Stomach (tissue), 9 donors: Measurements from ENCODE around the gene RELL2. TPM values are rescaled to one million over a fixed set of nuclear protein-coding genes. Genes with fewer than 3 reads are reported as not detected.

Experiments used
- DNase-seq, 2 donors: peaks; one replicate each; pipeline versions ENCODE4 v3.0.0 to v3.0.0-alpha.2; 2013 to 2019
- H3K27ac ChIP-seq, 5 donors: fragments of 200-600 bp in 4 of 5; sonication (generic) in 4 of 5; one replicate each; pipeline ENCODE4 v1.5.1; 2013 to 2019; ENCODE audit warnings: mild to moderate bottlenecking in 1 of 5, moderate library complexity in 1 of 5
- H3K27me3 ChIP-seq, 3 donors: fragments of 200-600 bp; sonication (generic); one replicate each; pipeline ENCODE4 v1.5.1; 2017 to 2019; ENCODE audit warnings: mixed run types in 1 of 3
- H3K36me3 ChIP-seq, 4 donors: fragments of 200-600 bp; sonication (generic); 1 replicate in 3 of 4; 2 replicates in 1 of 4; pipeline ENCODE4 v1.5.1; 2016 to 2019
- H3K4me1 ChIP-seq, 4 donors: fragments of 200-600 bp; sonication (generic); one replicate each; pipeline ENCODE4 v1.5.1; 2016 to 2019
- H3K4me3 ChIP-seq, 4 donors: fragments of 200-600 bp; sonication (generic) in 3 of 4; one replicate each; pipeline ENCODE4 v1.5.1; 2016 to 2019; ENCODE audit warnings: mild to moderate bottlenecking in 1 of 4
- H3K9me3 ChIP-seq, 4 donors: fragments of 200-600 bp; sonication (generic); one replicate each; pipeline ENCODE4 v1.5.1; 2016 to 2019
- EP300 ChIP-seq: sonication (generic); formaldehyde crosslinking; IDR thresholded peaks from one replicate; pipeline ENCODE4 v1.6.1; 2017; ENCODE audit warnings: antibody characterized with exemption
- POLR2A ChIP-seq, 4 donors: fragments of 450-650 bp; IDR thresholded peaks; one replicate each; pipeline ENCODE4 v1.6.1; 2016; ENCODE audit warnings: antibody characterized with exemption in 4 of 4, control low read depth in 2 of 4, mild to moderate bottlenecking in 1 of 4, moderate library complexity in 1 of 4
- POLR2AphosphoS5 ChIP-seq, 3 donors: sonication (generic); formaldehyde crosslinking; IDR thresholded peaks; one replicate each; pipeline ENCODE4 v1.6.1; 2016; ENCODE audit warnings: antibody characterized with exemption in 3 of 3
- WGBS, 5 donors: extraction: QIAGEN DNeasy Blood & Tissue Kit in 3 of 5; methylation state at CpG; one replicate each; pipeline versions ENCODE4 v1.1.5 to v1.1.7; 2013 to 2018; 5-methylcytosine and 5-hydroxymethylcytosine counted together
- intact Hi-C: fragments of 100-400 bp; cut with DNase I; formaldehyde crosslinking; loops from one replicate; pipeline ENCODE4 v1.15.1; 2023; ENCODE audit warnings: low total_unique reads
- polyA plus RNA-seq, 3 donors: library from polyadenylated mRNA; stranded (reverse); fragments of 200-250 nt; gene quantifications; one replicate each; pipeline ENCODE4 v1.2.3, GENCODE V29; 2013
- total RNA-seq, 5 donors: library from RNA; depleted of rRNA; stranded (reverse); fragments of >200 nt; gene quantifications; one replicate each; pipeline versions ENCODE4 v1.1.0 to v1.2.3, GENCODE V29; 2014 to 2016
- TF ChIP-seq, protein P1 (sequence below), 7 experiments: fragments of 450-650 bp in 4 of 7; fragments of 200-600 bp in 3 of 7; sonication (generic) in 3 of 7; IDR thresholded peaks; one replicate each; pipeline ENCODE4 v1.5.1; 2016 to 2019; ENCODE audit warnings: antibody characterized with exemption in 7 of 7, control low read depth in 2 of 7, mild to moderate bottlenecking in 1 of 7
- donor health status: healthy with polysubstance abuse.
- donor health status: Bipolar disorder and iron deficiency.
- donor health status: healthy.

Gene RELL2
- total and polyA plus RNA-seq, 8 donors, result 0.45 to 4.9 (median 1.2) TPM; not detected in 1

DNA sequence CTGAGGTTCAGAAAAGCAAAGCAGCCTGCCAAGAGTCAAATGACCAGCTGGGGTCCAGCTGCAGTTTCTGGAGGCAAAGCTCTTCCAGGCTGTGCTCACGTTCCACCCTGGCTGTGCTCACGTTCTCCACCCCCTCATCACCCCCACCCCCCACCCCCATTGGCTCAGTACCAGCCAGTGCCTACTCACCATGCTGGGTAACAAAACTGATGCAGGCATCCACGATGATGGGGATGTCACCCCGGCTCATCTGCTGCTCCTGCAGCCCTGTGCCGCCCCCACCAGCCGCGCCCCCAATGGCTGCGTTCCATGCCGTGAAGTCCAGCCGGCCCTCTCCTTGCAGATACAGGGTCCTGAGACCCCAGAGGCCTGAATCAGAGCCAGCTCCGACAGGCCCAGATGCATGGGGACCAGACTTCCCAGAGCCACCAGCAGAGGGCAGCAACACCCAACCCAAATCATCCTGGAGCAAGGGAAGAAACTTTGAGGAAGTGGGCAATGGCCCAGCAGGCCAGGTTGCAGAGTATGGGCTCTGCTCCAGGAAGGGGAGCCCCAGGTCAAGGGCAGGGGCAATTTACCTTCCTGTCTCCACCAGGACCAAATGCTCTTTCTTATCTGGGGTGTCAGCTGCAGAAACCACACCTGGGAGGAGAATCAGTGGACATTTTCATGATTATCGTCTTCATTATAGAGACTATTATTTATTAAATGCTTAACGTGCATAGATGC is 28.1 kb downstream of the RELL2 start:
- intact Hi-C loops, result no loop called here

DNA sequence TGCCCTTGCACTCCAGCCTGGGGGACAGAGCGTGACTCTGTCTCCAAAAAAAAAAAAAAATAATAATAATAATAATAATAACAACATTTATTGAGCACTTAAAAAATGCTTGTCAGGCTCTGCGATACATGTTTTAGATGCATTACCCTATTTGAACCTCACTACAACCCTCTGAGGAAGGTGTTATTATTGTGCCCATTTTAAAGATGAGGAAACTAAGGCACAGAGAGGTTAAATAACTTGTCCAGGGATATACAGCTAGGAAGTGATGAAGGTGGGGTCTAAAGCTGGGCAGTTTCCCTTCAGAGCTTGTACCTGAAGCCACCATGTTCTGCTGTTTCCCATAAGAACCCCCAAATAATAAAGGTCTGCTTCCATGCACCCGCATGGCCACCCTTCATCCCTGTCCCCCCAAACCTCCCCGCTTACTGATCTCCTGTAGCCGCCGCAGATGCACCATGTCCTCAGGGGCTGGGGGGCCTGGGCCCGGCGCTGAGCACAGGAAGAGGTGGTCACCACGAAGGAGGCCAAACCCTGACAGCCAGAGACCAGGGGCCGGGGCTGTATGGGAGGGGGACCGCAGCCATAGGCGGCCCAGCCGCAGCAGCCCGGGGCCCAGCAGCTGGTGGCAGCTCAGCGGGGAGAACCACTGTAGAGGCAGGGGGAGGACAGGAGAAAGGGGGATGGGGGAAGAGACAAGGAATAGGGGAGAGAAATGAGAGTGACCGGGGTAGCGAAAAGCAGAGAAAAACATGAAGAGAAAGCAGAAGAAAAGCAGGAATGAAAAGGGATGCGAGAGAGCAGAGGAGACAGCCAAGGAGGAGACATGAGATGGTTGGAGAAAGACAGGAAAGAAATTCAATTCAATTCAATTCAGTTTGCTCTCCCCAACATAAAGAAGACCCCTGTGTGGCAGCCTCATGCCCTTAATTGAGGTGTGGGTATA is 29.5 kb downstream of the RELL2 start:
- Histone ChIP-seq H3K9me3 (no peaks in the 10 kb centered on the region), H3K27me3 (no peaks in the 10 kb centered on the region), H3K4me1 (peaks cover 0 to 8% (median 7%) of the 10 kb centered on the region in 4 donors), H3K27ac (no peak overlapping the region), H3K36me3 (peaks cover 4 to 41% (median 26%) of the 10 kb centered on the region in 4 donors), H3K4me3 (no peak overlapping the region)
- no peak for DNase-seq
- intact Hi-C loops, result no loop called here
- 90 to 95% (median 93%) methylated on average over 16 to 18 of the region's 18 CpGs for WGBS, 5 donors
- TF ChIP-seq, protein P1, sequence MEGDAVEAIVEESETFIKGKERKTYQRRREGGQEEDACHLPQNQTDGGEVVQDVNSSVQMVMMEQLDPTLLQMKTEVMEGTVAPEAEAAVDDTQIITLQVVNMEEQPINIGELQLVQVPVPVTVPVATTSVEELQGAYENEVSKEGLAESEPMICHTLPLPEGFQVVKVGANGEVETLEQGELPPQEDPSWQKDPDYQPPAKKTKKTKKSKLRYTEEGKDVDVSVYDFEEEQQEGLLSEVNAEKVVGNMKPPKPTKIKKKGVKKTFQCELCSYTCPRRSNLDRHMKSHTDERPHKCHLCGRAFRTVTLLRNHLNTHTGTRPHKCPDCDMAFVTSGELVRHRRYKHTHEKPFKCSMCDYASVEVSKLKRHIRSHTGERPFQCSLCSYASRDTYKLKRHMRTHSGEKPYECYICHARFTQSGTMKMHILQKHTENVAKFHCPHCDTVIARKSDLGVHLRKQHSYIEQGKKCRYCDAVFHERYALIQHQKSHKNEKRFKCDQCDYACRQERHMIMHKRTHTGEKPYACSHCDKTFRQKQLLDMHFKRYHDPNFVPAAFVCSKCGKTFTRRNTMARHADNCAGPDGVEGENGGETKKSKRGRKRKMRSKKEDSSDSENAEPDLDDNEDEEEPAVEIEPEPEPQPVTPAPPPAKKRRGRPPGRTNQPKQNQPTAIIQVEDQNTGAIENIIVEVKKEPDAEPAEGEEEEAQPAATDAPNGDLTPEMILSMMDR (IDR thresholded peaks at IDR 0.05), result no peak
- TF ChIP-seq POLR2AphosphoS5 (IDR thresholded peaks at IDR 0.05), result no peak
- TF ChIP-seq EP300, result no peak
- TF ChIP-seq POLR2A (IDR thresholded peaks at IDR 0.05), result no peak

More for the DNA sequence above, 28.1 kb downstream of the RELL2 start:
- Histone ChIP-seq H3K36me3 (peaks cover 4 to 33% (median 20%) of the 10 kb centered on the region in 4 donors), H3K4me1 (peaks cover 0 to 8% (median 7%) of the 10 kb centered on the region in 4 donors), H3K27me3 (no peaks in the 10 kb centered on the region), H3K4me3 (no peak overlapping the region), H3K9me3 (no peaks in the 10 kb centered on the region), H3K27ac (no peak overlapping the region)
- TF ChIP-seq, protein P1 (IDR thresholded peaks at IDR 0.05), result peak in 5 of 7 experiments; percentile 80 to 93 (median 88)
- TF ChIP-seq EP300 (no peak), POLR2A (IDR thresholded peaks at IDR 0.05) (no peak), POLR2AphosphoS5 (IDR thresholded peaks at IDR 0.05) (peak in 1 of 3 donors; percentile 71)
- DNase-seq, result peak; percentile 91 to 92
- WGBS, 5 donors, result 26 to 42% (median 30%) methylated on average over 6 to 13 of the region's 13 CpGs

DNA sequence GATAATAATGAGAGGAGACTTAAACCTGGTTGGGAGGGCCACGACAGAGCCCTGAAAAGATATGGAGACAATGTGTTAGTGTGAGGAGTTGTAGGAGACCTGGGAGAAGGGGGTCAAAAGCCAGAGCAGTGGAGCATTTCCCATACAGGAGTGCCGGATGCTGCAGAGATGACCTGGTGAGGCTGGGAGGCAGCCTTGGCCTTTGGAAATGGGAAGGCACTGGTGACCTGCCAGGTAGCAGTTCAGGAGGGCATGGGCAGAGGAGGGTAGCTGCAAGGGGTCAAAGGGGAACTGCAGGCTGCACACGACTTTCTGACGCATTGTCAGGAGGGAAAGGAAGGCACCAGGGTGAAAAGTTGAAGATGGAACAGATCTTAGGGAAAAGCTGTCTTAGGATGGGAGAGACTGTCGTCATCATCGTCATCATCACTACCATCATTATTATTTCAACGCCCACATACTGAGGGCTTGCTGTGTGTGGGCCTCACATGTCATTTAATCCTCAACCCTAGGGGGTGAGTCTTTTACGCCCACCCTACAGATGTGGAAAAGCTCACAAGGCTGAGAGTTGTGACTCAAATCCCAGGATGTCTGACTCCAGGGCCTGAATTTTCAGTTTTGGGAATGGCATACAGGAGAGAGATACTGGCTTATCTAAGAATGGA is 31.9 kb downstream of the RELL2 start:
- DNase-seq, result no peak
- WGBS, 5 donors, result 81 to 88% (median 82%) methylated on average over 8 of the region's 8 CpGs
- Histone ChIP-seq H3K4me3 (no peak overlapping the region), H3K9me3 (no peaks in the 10 kb centered on the region), H3K4me1 (peaks cover 0 to 8% (median 7%) of the 10 kb centered on the region in 4 donors), H3K27ac (no peak overlapping the region), H3K36me3 (peaks cover 0 to 36% (median 34%) of the 10 kb centered on the region in 4 donors), H3K27me3 (no peaks in the 10 kb centered on the region)
- TF ChIP-seq, protein P1 (IDR thresholded peaks at IDR 0.05), result no peak
- TF ChIP-seq POLR2AphosphoS5 (IDR thresholded peaks at IDR 0.05) (no peak), POLR2A (IDR thresholded peaks at IDR 0.05) (no peak)
- intact Hi-C loops, result no loop called here

DNA sequence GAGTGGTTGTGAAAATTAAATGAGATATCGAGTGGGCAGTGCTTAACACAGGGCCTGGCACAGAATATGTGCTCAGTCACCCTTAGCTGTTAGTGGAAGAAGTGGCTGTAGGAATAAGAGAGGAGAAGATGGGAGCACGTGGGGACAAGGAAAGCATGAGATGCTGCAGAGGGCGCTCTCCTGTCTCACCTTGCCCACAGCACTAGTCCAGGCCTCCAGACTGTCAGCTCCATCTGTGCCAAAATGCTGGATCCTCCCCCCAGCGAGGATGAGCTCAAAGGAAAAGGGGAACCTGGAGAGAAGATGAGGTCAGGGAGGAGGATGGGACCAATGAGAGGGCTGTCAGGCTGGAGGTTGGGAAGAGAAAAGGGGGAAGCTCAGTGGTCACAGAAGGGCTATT is 32.7 kb downstream of the RELL2 start:
- no peak for DNase-seq
- 77 to 87% (median 81%) methylated on average over 4 of the region's 4 CpGs for WGBS, 5 donors
- H3K36me3 ChIP-seq, result peaks cover 0 to 31% (median 28%) of the 10 kb centered on the region in 4 donors
- peaks cover 0 to 8% (median 7%) of the 10 kb centered on the region in 4 donors for H3K4me1 ChIP-seq
- H3K27ac ChIP-seq, result no peak overlapping the region
- H3K4me3 ChIP-seq, result no peak overlapping the region
- no peaks in the 10 kb centered on the region for H3K9me3 ChIP-seq
- no peak for TF ChIP-seq EP300
- TF ChIP-seq POLR2A (IDR thresholded peaks at IDR 0.05), result no peak
- no peak for TF ChIP-seq POLR2AphosphoS5 (IDR thresholded peaks at IDR 0.05)
- TF ChIP-seq, protein P1 (IDR thresholded peaks at IDR 0.05), result no peak
- no peaks in the 10 kb centered on the region for H3K27me3 ChIP-seq
- intact Hi-C loops, result no loop called here
